IPS-18a (cell line): Measurements from ENCODE around the gene KIF22.
A peak's percentile ranks its signal among the peaks of the same experiment; 100 is the strongest.

Experiments used
- H3K27ac ChIP-seq: one replicate; pipeline ENCODE4 v1.5.1; 2013; ENCODE audit warnings: low read length
- H3K27me3 ChIP-seq: one replicate; pipeline ENCODE4 v1.6.1; 2013; ENCODE audit warnings: mild to moderate bottlenecking, low read length; ENCODE audit not compliant: control insufficient read depth, insufficient read depth
- H3K36me3 ChIP-seq: one replicate; pipeline ENCODE4 v1.6.1; 2013; ENCODE audit warnings: low read depth, low read length; ENCODE audit not compliant: control insufficient read depth
- H3K4me1 ChIP-seq: one replicate; pipeline ENCODE4 v1.6.1; 2013; ENCODE audit warnings: low read depth, low read length; ENCODE audit not compliant: control insufficient read depth
- H3K4me3 ChIP-seq: one replicate; pipeline ENCODE4 v1.5.1; 2013; ENCODE audit warnings: low read length
- H3K9ac ChIP-seq: one replicate; pipeline ENCODE4 v1.6.1; 2013; ENCODE audit warnings: mild to moderate bottlenecking, low read length, moderate library complexity
- H3K9me3 ChIP-seq: one replicate; pipeline ENCODE4 v1.6.1; 2013; ENCODE audit warnings: low read depth, low read length; ENCODE audit not compliant: control insufficient read depth

KIF22 gene

DNA sequence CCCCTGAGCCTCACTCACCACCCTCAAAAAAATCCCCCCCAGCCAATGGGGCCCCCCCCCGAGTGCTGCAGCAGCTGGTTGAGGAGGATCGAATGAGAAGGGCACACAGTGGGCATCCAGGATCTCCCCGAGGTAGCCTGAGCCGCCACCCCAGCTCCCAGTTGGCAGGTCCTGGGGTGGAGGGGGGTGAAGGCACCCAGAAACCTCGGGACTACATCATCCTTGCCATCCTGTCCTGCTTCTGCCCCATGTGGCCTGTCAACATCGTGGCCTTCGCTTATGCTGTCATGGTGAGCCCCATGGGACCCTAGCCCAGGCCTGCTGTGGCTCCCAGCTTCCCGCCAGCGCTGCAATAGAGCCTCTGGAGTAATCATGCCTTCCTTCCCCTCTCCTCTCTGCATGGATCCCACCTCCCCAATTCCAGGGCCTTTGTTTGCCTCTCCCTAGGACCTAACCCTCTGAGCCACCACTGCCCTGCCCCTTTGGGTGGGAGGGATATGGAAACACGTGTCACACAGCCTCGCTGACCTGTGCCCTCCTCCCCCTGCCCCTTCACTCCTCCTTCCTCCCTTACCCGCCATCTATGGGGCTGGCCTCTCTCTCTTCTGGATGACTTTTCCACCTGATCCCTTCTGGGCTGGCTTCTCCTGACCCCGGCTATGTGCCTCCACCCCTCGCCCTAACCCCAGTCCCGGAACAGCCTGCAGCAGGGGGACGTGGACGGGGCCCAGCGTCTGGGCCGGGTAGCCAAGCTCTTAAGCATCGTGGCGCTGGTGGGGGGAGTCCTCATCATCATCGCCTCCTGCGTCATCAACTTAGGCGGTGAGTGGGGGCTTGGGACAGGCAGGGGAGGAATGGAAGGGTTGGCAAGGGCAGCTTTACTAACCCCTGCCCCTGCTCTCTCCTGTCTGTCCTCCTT is 23.4 kb downstream of the KIF22 start:
- peaks cover 36% of the 10 kb centered on the region for H3K4me1 ChIP-seq
- H3K27me3 ChIP-seq, result no peaks in the 10 kb centered on the region
- peaks cover 19% of the 10 kb centered on the region for H3K36me3 ChIP-seq
- peak overlapping the region; percentile 82 for H3K9ac ChIP-seq
- H3K4me3 ChIP-seq, result peak overlapping the region; percentile 70
- no peak overlapping the region for H3K27ac ChIP-seq
- H3K9me3 ChIP-seq, result no peaks in the 10 kb centered on the region

- Histone ChIP-seq H3K27me3 (no peaks in the 10 kb centered on the region), H3K4me1 (peaks cover 29% of the 10 kb centered on the region), H3K27ac (no peak overlapping the region), H3K4me3 (peak overlapping the region; percentile 70), H3K36me3 (peaks cover 21% of the 10 kb centered on the region), H3K9me3 (no peaks in the 10 kb centered on the region), H3K9ac (peak overlapping the region; percentile 82)
Measured at GRCh38 chr16:29814592-29814991, 24.0 kb downstream of the KIF22 start.

DNA sequence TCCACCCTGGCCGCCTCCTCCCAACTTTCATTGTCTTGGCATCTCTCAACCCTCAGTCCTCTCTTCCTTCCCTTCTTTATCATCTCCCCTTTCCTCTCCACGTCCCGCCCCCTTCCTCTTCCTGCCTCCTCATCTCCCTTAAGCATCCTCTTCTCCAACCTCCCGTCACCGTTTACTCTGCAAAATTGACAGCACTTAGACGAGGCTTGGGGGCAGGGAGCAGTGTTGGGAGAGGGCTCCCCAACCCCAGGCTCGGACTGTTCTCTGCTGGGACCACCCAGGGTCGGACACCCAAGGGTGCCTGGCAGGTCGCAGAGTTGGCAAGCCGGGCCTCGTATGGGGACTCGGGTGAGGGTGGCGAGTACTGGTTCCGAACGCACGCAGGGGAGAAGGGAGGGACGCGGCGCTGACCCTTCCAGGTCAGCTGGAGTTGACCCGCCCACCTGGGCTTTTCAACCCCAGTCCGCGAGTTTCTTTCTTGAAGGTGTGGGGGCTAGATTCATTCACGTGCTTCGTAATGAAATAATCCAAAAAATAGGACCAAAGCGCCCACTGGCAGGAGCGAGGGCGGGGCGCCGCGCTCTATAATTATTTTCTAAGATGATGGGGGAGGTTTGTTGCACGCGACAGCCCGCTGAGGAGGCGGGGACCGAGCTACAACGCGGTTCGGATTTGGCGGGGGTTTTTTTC is 24.6 kb downstream of the KIF22 start:
- Histone ChIP-seq H3K9me3 (no peaks in the 10 kb centered on the region), H3K27me3 (no peaks in the 10 kb centered on the region), H3K27ac (no peak overlapping the region), H3K36me3 (peaks cover 23% of the 10 kb centered on the region), H3K4me1 (peaks cover 24% of the 10 kb centered on the region), H3K4me3 (peak overlapping the region; percentile 70), H3K9ac (peak overlapping the region; percentile 82)

DNA sequence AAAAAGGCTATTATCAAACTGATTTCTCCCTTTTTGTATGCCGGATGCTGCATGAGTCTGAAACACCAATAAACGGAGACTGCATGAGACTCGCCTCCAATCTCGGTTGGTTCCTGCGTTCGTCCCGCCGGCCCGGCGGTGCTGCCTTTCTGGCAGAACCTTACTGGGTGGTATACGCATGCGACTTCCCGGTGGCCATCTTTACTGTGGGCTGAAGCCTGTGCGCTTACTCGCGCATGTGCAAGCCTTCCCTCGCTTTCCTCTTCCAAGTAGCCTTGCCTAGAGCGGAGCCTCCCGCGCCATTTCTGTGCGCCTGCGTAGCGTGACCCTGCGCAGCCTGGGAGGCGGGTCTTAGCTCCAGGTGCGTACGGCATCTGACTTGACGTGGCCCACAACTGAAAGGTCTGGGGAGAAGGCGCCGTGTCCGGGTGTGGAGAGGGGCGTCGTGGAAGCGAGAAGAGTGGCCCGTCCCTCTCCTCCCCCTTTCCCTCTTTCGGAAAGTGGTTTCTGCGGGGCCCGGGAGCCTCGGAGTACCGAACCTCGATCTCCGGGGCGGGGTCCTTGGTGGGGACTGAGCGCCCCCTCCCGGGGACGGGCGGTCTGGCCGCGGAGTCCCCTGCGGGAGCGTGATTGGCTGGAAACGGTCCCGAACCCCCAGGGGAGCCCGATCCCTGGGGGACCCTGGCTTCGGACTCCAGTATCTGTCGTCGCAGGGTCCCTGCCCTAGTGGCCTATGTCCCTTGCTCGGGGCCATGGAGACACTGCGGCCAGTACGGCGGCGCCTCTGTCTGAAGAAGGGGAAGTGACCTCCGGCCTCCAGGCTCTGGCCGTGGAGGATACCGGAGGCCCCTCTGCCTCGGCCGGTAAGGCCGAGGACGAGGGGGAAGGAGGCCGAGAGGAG is 25.5 kb downstream of the KIF22 start, which contains the start of gene PAGR1:
PAGR1 (plus strand) TSS at position 360 of the 901 bp plus-strand sequence; CDS start at position 734, 374 bp downstream.
- peak within 1 kb of the TSS; percentile 70 for H3K4me3 ChIP-seq
- peaks cover 18% of the 10 kb centered on the region for H3K4me1 ChIP-seq
- no peaks in the 10 kb centered on the region for H3K9me3 ChIP-seq
- H3K9ac ChIP-seq, result peak within 1 kb of the TSS; percentile 82
- peaks cover 26% of the 10 kb centered on the region for H3K36me3 ChIP-seq
- no peaks in the 10 kb centered on the region for H3K27me3 ChIP-seq
- H3K27ac ChIP-seq, result peak within 1 kb of the TSS; percentile 82

GRCh38 chr16:29816694-29817441 is 26.3 kb downstream of the KIF22 start:
- Histone ChIP-seq H3K9ac (peak overlapping the region; percentile 82), H3K27me3 (no peaks in the 10 kb centered on the region), H3K9me3 (no peaks in the 10 kb centered on the region), H3K4me1 (peaks cover 18% of the 10 kb centered on the region), H3K27ac (peak overlapping the region; percentile 15), H3K4me3 (peak overlapping the region; percentile 70), H3K36me3 (peaks cover 26% of the 10 kb centered on the region)

DNA sequence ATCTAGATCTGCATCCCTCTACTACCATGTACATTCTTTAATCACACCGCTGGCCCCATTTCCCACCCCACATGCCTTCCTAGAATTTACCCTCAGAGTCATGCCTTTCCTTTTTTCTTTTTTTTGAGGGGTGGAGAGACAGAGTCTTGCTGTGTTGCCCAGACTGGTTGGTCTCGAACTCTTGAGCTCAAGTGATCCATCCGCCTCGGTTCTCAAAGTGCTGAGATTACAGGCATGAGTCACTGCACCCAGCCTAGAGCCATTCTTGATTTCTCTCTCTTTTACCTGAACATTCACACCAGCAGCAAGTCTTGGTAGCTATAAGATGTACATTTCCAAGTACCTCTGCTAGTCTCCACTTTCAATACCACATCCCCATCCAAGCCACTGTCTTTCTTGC is 27.5 kb downstream of the KIF22 start:
- no peak overlapping the region for H3K9ac ChIP-seq
- H3K9me3 ChIP-seq, result no peaks in the 10 kb centered on the region
- peaks cover 26% of the 10 kb centered on the region for H3K36me3 ChIP-seq
- peaks cover 12% of the 10 kb centered on the region for H3K4me1 ChIP-seq
- H3K27me3 ChIP-seq, result no peaks in the 10 kb centered on the region
- H3K27ac ChIP-seq, result no peak overlapping the region
- H3K4me3 ChIP-seq, result no peak overlapping the region

GRCh38 chr16:29819506-29819905 is 29.0 kb downstream of the KIF22 start:
- H3K9ac ChIP-seq, result no peak overlapping the region

GRCh38 chr16:29820271-29820701 is 29.7 kb downstream of the KIF22 start, which contains the start of gene MVP:
MVP (plus strand) TSS chr16:29820462; CDS start chr16:29830550, 10,088 bp downstream.
- Histone ChIP-seq H3K9me3 (no peaks in the 10 kb centered on the region), H3K36me3 (peaks cover 26% of the 10 kb centered on the region), H3K27me3 (no peaks in the 10 kb centered on the region), H3K4me3 (no peak within 1 kb of the TSS), H3K9ac (no peak within 1 kb of the TSS), H3K4me1 (peaks cover 4% of the 10 kb centered on the region), H3K27ac (no peak within 1 kb of the TSS)

More at GRCh38 chr16:29819506-29819905, 29.0 kb downstream of the KIF22 start:
- Histone ChIP-seq H3K27ac (no peak overlapping the region), H3K36me3 (peaks cover 26% of the 10 kb centered on the region), H3K4me1 (no peaks in the 10 kb centered on the region), H3K9me3 (no peaks in the 10 kb centered on the region), H3K27me3 (no peaks in the 10 kb centered on the region), H3K4me3 (no peak overlapping the region)

GRCh38 chr16:29820730-29821642 is 30.4 kb downstream of the KIF22 start:
- H3K9ac ChIP-seq, result no peak overlapping the region
- peaks cover 26% of the 10 kb centered on the region for H3K36me3 ChIP-seq
- H3K4me1 ChIP-seq, result peaks cover 10% of the 10 kb centered on the region
- no peaks in the 10 kb centered on the region for H3K9me3 ChIP-seq
- H3K27ac ChIP-seq, result no peak overlapping the region
- no peak overlapping the region for H3K4me3 ChIP-seq
- H3K27me3 ChIP-seq, result no peaks in the 10 kb centered on the region

GRCh38 chr16:29821643-29822115 is 31.1 kb downstream of the KIF22 start:
- Histone ChIP-seq H3K36me3 (peaks cover 26% of the 10 kb centered on the region), H3K27me3 (no peaks in the 10 kb centered on the region), H3K4me1 (peaks cover 10% of the 10 kb centered on the region), H3K9ac (no peak overlapping the region), H3K27ac (no peak overlapping the region), H3K4me3 (no peak overlapping the region), H3K9me3 (no peaks in the 10 kb centered on the region)
